HepG2 (cell line): ENCODE results near the gene SLC17A5. TPM values are rescaled to one million over a fixed set of nuclear protein-coding genes. Genes with fewer than 3 reads are reported as not detected.

ENCODE experiments used
- ARID3A ChIP-seq: IDR thresholded peaks from 2 replicates; pipeline ENCODE4 v1.6.1; 2012; ENCODE audit warnings: low read depth, low read length, improper control_type of control experiment
- ATF1 ChIP-seq: IDR thresholded peaks from 2 replicates; pipeline ENCODE4 v1.6.1; 2016; ENCODE audit warnings: mild to moderate bottlenecking, control low read depth
- GPN1 ChIP-seq: sonication (generic); formaldehyde crosslinking; IDR thresholded peaks from 2 replicates; pipeline ENCODE4 v1.5.1; 2020; ENCODE audit warnings: missing genetic modification reagents, borderline replicate concordance
- HINFP ChIP-seq: sonication (generic); formaldehyde crosslinking; IDR thresholded peaks from 2 replicates; pipeline ENCODE4 v1.4.0; 2020; ENCODE audit warnings: low read depth, mild to moderate bottlenecking, missing genetic modification reagents
- HNF4A ChIP-seq: sonication (generic); formaldehyde crosslinking; IDR thresholded peaks from 2 replicates; pipeline ENCODE4 v1.4.0; 2020; ENCODE audit warnings: missing genetic modification reagents
- KDM6A ChIP-seq: IDR thresholded peaks from 2 replicates; pipeline ENCODE4 v1.6.1; 2016; ENCODE audit warnings: low read depth
- MIER2 ChIP-seq: IDR thresholded peaks from 2 replicates; pipeline ENCODE4 v1.6.1; 2016; ENCODE audit warnings: missing biosample characterization, missing genetic modification reagents
- SIX1 ChIP-seq: sonication (generic); formaldehyde crosslinking; IDR thresholded peaks from 2 replicates; pipeline ENCODE4 v1.4.0; 2020; ENCODE audit warnings: missing genetic modification reagents, borderline replicate concordance
- SMAD1 ChIP-seq: sonication (generic); formaldehyde crosslinking; IDR thresholded peaks from 2 replicates; pipeline ENCODE4 v1.4.0; 2020; ENCODE audit warnings: missing genetic modification reagents, low read depth, mild to moderate bottlenecking, borderline replicate concordance
- SMAD9 ChIP-seq: sonication (generic); formaldehyde crosslinking; IDR thresholded peaks from 2 replicates; pipeline ENCODE4 v1.5.1; 2020; ENCODE audit warnings: mild to moderate bottlenecking, missing genetic modification reagents
- SUZ12 ChIP-seq: fragments of 150-350 bp; IDR thresholded peaks from 2 replicates; pipeline ENCODE4 v1.6.1; 2014; ENCODE audit warnings: low read depth, low read length
- TEAD2 ChIP-seq: sonication (generic); formaldehyde crosslinking; IDR thresholded peaks from 2 replicates; pipeline ENCODE4 v1.9.0; 2021; ENCODE audit warnings: missing genetic modification reagents
- ZNF124 ChIP-seq: sonication (generic); formaldehyde crosslinking; IDR thresholded peaks from 2 replicates; pipeline ENCODE4 v1.4.0; 2020; ENCODE audit warnings: missing genetic modification reagents
- ZNF280B ChIP-seq: sonication (generic); formaldehyde crosslinking; IDR thresholded peaks from 2 replicates; pipeline ENCODE4 v1.5.0; 2020; ENCODE audit warnings: missing genetic modification reagents, mild to moderate bottlenecking, borderline replicate concordance
- ZNF572 ChIP-seq: sonication (generic); formaldehyde crosslinking; IDR thresholded peaks from 2 replicates; pipeline ENCODE4 v1.5.1; 2020; ENCODE audit warnings: mild to moderate bottlenecking, missing genetic modification reagents
- ZNF775 ChIP-seq: sonication (generic); formaldehyde crosslinking; IDR thresholded peaks from 2 replicates; pipeline ENCODE4 v1.4.0; 2020; ENCODE audit warnings: missing genetic modification reagents, mild to moderate bottlenecking, moderate library complexity, borderline replicate concordance
- ZNF780A ChIP-seq: sonication (generic); formaldehyde crosslinking; IDR thresholded peaks from 2 replicates; pipeline ENCODE4 v1.8.0; 2022; ENCODE audit warnings: mild to moderate bottlenecking, missing genetic modification reagents, moderate library complexity
- polyA plus RNA-seq, 8 experiments: library from polyadenylated mRNA; depleted of rRNA in 3 of 8; stranded (reverse) in 7 of 8; unstranded in 1 of 8; fragments of >200 nt; fragmentation: Illumina TruSeq in 4 of 8; extraction: Trizol in 4 of 8; gene quantifications; 2 replicates each; pipeline versions ENCODE4 v1.2.1 to v1.2.3, GENCODE V29; 2011 to 2016; ENCODE audit warnings: low read depth in 4 of 8, missing spikeins in 1 of 8, mixed read lengths in 1 of 8; ENCODE audit not compliant: insufficient read depth in 1 of 8
- total RNA-seq, 5 experiments: library from RNA; depleted of rRNA; stranded (reverse); fragments of >200 nt; fragmentation: Illumina TruSeq; extraction: Trizol; gene quantifications; 2 replicates each; pipeline ENCODE4 v1.2.3, GENCODE V29; 2016; ENCODE audit warnings: low read depth in 1 of 5
- TF ChIP-seq, protein P1 (sequence below): sonication (generic); formaldehyde crosslinking; IDR thresholded peaks from 2 replicates; pipeline ENCODE4 v1.4.0; 2020; ENCODE audit warnings: mild to moderate bottlenecking, missing genetic modification reagents
- TF ChIP-seq, protein P2 (sequence below): sonication (generic); formaldehyde crosslinking; IDR thresholded peaks from 2 replicates; pipeline ENCODE4 v1.8.1; 2023; ENCODE audit warnings: missing genetic modification reagents, mild to moderate bottlenecking, borderline replicate concordance

SLC17A5 gene
- total and polyA plus RNA-seq, 2 of the 13 experiments (the other 11 are each of a cell fraction or from before 2014, with no cell fraction given): 18.3 to 20.5 TPM

DNA sequence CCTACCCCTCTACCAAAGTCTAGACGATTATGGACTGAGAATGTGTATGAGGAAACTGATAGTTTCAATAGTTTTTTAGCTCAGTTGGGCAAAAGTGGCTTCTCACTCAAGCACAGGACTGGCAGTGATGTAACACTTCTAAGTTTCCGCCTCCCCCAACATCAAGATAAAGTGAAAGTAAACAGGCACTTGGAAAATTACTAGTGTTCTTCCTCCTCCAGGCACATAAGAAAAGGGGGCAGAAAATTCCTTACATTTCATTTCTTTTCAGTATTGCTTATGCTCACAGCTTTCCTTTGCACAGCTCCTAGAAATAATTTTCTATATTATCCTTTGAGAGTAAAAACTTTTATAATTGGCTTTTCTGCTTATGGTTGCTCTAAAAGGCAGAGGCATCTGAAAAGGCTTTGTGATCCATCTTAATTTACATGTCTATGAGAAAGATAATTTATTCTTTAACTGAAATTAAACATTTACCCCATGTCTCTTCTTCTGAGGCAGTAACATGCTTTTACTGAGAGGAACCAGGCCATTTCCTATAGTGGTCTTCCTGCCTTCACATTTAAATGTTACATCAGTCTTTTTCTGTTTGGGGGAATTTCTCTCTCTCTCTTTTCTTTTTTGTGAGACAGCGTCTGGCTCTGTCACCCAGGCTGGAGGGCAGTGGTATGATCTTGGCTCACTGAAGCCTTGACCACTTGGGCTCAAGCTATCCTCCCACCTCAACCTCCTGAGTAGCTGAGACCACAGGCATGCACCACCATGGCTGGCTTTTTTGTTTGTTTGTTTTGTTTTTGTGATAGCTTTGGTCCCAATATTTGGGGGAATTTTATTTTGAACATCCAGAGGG is 68.0 kb downstream of the SLC17A5 start (continued):
- TF ChIP-seq KDM6A (0 out of 2 replicates have a peak, but pooled peaks have one; percentile 28), SMAD9 (CRISPR knock-in tag) (no peak), ZNF280B (CRISPR knock-in tag) (no peak), GPN1 (CRISPR knock-in tag) (no peak), ZNF124 (CRISPR knock-in tag) (peak; percentile 25; the same call in 1 of the 2 replicates), ZNF775 (CRISPR knock-in tag) (no peak), ARID3A (peak; percentile 38), ZNF780A (CRISPR knock-in tag) (no peak), SIX1 (no peak), HINFP (CRISPR knock-in tag) (no peak), MIER2 (CRISPR knock-in tag) (no peak), SMAD1 (CRISPR knock-in tag) (no peak), ZNF572 (CRISPR knock-in tag) (no peak), TEAD2 (CRISPR knock-in tag) (no peak), SUZ12 (no peak), HNF4A (CRISPR knock-in tag) (0 out of 2 replicates have a peak, but pooled peaks have one; percentile 16), ATF1 (CRISPR knock-in tag) (peak; percentile 19; the same call in 1 of the 2 replicates)
- TF ChIP-seq, protein P1, sequence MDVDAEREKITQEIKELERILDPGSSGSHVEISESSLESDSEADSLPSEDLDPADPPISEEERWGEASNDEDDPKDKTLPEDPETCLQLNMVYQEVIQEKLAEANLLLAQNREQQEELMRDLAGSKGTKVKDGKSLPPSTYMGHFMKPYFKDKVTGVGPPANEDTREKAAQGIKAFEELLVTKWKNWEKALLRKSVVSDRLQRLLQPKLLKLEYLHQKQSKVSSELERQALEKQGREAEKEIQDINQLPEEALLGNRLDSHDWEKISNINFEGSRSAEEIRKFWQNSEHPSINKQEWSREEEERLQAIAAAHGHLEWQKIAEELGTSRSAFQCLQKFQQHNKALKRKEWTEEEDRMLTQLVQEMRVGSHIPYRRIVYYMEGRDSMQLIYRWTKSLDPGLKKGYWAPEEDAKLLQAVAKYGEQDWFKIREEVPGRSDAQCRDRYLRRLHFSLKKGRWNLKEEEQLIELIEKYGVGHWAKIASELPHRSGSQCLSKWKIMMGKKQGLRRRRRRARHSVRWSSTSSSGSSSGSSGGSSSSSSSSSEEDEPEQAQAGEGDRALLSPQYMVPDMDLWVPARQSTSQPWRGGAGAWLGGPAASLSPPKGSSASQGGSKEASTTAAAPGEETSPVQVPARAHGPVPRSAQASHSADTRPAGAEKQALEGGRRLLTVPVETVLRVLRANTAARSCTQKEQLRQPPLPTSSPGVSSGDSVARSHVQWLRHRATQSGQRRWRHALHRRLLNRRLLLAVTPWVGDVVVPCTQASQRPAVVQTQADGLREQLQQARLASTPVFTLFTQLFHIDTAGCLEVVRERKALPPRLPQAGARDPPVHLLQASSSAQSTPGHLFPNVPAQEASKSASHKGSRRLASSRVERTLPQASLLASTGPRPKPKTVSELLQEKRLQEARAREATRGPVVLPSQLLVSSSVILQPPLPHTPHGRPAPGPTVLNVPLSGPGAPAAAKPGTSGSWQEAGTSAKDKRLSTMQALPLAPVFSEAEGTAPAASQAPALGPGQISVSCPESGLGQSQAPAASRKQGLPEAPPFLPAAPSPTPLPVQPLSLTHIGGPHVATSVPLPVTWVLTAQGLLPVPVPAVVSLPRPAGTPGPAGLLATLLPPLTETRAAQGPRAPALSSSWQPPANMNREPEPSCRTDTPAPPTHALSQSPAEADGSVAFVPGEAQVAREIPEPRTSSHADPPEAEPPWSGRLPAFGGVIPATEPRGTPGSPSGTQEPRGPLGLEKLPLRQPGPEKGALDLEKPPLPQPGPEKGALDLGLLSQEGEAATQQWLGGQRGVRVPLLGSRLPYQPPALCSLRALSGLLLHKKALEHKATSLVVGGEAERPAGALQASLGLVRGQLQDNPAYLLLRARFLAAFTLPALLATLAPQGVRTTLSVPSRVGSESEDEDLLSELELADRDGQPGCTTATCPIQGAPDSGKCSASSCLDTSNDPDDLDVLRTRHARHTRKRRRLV (CRISPR knock-in tag): no peak
- TF ChIP-seq, protein P2, sequence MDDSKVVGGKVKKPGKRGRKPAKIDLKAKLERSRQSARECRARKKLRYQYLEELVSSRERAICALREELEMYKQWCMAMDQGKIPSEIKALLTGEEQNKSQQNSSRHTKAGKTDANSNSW (CRISPR knock-in tag): no peak
